ENCODE results near the gene OPRM1.

OPRM1 gene

DNA sequence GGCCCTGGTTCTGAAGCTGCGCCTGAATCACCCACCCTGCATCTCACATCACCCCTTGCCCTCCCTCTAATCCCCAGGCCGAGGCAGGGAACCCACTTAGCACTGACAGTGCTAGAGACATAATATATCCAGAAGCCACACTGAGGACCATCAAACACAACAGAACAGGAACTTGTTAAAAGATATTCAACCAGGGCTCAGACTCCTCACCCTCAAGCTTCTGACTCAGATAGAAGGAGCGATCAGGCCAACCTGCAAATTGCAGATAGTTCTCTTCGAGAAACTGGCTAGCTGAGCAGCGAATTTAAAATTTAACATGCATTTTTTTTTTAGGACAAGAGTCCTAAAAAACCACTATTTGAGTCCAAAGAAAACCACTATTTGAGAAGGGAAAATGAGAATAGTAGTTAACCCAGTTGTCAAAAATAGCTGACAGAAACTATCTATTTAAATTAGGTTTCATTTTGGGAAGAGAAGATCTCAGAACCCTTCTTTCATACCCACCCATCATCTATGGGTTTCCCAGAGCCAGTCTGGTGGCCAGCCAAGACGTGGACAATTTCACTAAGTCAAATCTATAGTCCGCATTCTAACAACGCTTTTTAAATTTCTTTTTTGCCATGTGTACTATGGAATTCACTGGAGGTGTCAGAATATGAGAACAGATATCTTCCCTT lies 95.6 kb downstream of the OPRM1 start:
- H3K4me3 ChIP-seq (ENCODE audit: low read depth, low read length) = no peak overlapping the region

GRCh38 chr6:154138793-154139192 lies 99.8 kb downstream of the OPRM1 start:
- no peak overlapping the region for H3K4me3 ChIP-seq (ENCODE audit: low read depth, low read length)
- no peak for TF ChIP-seq CTCF (IDR thresholded peaks at IDR 0.05; ENCODE audit: control insufficient read depth, extremely low read depth, insufficient read depth)
- no peak for DNase-seq (ENCODE audit: low read depth)

More for the DNA sequence above, 95.6 kb downstream of the OPRM1 start:
- no peak for DNase-seq (ENCODE audit: low read depth)
- TF ChIP-seq CTCF (IDR thresholded peaks at IDR 0.05; ENCODE audit: control insufficient read depth, extremely low read depth, insufficient read depth) = no peak

- H3K4me3 ChIP-seq (ENCODE audit: low read depth, low read length) = no peak overlapping the region
- TF ChIP-seq CTCF (IDR thresholded peaks at IDR 0.05; ENCODE audit: control insufficient read depth, extremely low read depth, insufficient read depth) = no peak
- no peak for DNase-seq (ENCODE audit: low read depth)
Observed at GRCh38 chr6:154139892-154140291, 100.9 kb downstream of the OPRM1 start.

- DNase-seq (ENCODE audit: low read depth) = no peak
- no peak for TF ChIP-seq CTCF (IDR thresholded peaks at IDR 0.05; ENCODE audit: control insufficient read depth, extremely low read depth, insufficient read depth)
- no peak overlapping the region for H3K4me3 ChIP-seq (ENCODE audit: low read depth, low read length)
Observed at GRCh38 chr6:154140743-154141142, 101.7 kb downstream of the OPRM1 start.

- DNase-seq (ENCODE audit: low read depth) = no peak
- no peak overlapping the region for H3K4me3 ChIP-seq (ENCODE audit: low read depth, low read length)
- TF ChIP-seq CTCF (IDR thresholded peaks at IDR 0.05; ENCODE audit: control insufficient read depth, extremely low read depth, insufficient read depth) = no peak
Observed at GRCh38 chr6:154143753-154144152, 104.7 kb downstream of the OPRM1 start.

DNA sequence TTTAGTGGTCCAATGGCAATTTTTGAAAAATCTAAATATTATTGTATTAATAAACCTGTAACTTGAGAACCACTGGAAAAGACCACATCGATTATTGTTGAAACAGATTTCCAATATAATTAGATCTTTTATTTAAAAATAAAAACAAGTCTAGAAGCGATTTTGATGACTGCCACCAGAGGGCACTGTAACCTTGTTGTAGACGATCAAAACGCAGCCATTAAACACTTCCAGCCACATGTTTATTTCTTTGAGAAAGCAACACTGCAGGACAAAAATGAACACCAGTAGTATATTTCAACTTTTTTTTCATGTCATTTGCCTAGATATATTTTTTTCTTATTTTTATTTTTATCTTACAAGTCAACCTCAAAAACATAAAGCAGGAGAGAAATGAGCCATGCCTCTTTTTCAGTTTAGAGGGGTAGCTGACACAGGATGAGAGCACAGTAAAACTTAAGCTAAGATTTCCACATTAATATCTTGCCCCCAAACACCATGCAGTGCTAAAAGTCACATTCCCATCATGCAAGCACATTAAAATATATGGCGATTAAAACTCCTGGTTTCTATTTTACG lies 115.4 kb downstream of the OPRM1 start:
- no peak overlapping the region for H3K4me3 ChIP-seq (ENCODE audit: low read depth, low read length)
- TF ChIP-seq CTCF (IDR thresholded peaks at IDR 0.05; ENCODE audit: control insufficient read depth, extremely low read depth, insufficient read depth) = peak; percentile 65
- peak; percentile 54 for DNase-seq (ENCODE audit: low read depth)

Measured in LNCaP clone FGC (cell line).